IPS-NIHi11 (cell line): ENCODE results near the gene FSIP2.
"Not testable (repeated sequence)": the region's sequence is repeated elsewhere in the genome, so short reads cannot be mapped to it uniquely, and the experiment has no call there.

Experiments
- DNase-seq: peaks from one replicate; pipeline ENCODE4 v3.0.0; 2012; ENCODE audit warnings: mixed read lengths, low spot score

FSIP2 gene

GRCh38 chr2:185811580-185811979 is 73.0 kb downstream of the FSIP2 start:
- no peak for DNase-seq

DNA sequence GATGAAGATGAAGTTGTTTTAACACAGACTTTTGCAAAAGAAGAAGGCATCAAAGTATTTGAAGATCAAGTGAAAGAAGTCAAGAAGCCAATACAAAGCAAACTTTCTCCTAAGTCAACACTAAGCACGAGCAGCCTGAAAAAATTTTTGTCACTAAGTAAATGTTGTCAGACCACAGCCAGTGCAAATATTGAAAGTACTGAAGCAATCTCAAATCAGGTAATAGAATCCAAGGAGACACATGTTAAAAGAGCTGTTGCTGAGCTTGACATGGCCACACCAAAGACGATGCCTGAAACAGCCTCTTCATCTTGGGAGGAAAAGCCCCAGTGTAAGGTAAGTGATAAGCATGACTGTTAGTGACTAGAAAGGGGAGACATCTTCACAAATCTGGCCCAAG is 75.1 kb downstream of the FSIP2 start:
- DNase-seq = no peak

DNA sequence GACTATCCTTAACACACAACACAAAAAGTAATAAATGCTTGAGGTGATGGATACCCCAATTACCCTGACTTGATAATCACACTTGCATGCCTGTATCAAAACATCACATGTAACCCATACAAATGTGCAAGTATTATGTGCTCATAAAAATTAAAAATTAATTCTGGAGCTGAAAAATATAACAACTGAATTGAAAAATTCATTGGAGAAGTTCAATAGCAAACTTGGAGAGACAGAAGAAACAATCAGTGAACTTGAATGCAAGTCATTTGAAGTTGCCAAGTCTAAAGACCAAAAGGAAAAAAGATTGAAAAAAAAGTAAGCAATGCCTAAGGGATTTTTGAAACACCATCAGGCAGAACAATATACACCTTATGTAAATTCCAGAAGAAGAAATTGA is 79.4 kb downstream of the FSIP2 start:
- no peak for DNase-seq

GRCh38 chr2:185821467-185821866 is 82.9 kb downstream of the FSIP2 start:
- DNase-seq = no peak

DNA sequence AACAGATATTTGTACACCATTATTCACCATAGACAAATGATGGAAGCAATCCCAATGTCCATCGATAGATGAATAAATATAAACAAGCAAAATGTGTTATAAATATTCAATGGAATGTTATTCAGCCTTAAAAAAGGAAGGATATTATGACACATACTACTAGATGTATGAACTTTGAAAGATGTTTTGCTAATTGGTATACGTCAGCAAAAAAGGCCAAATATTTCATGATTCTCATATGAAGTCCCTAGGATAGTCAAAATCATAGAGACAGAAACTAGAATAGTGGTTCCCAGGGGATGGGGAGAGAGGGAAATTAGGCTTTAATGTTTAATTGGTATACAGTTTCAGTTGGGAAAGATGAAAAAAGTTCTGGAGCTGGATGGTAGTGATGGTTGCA is 85.2 kb downstream of the FSIP2 start:
- DNase-seq = no peak

GRCh38 chr2:185825557-185825956 is 87.0 kb downstream of the FSIP2 start:
- DNase-seq = no peak

- DNase-seq = no peak
Observed at GRCh38 chr2:185828326-185828725, 89.7 kb downstream of the FSIP2 start.

DNA sequence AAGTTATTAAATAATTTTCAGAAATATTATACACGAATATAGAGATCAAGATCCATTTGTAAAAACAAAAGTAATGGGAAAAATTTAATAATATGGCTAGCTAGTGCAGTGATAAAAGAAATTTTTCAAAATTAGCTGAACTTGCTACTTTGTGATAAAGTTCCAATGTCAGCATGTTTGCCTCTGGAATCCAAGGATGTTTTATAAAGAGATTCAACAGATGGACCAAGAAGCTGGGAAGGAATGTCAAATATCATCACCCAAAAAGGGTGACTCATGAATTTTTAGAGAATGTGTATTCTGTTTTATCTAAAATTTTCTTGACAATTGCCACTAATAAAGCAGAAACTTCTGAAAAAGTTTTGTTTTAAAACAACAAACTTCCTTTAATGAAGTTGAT is 95.3 kb downstream of the FSIP2 start:
- no peak for DNase-seq

GRCh38 chr2:185835974-185836373 is 97.4 kb downstream of the FSIP2 start:
- no peak for DNase-seq

GRCh38 chr2:185854885-185855284 is 116.3 kb downstream of the FSIP2 start:
- no peak for DNase-seq

DNA sequence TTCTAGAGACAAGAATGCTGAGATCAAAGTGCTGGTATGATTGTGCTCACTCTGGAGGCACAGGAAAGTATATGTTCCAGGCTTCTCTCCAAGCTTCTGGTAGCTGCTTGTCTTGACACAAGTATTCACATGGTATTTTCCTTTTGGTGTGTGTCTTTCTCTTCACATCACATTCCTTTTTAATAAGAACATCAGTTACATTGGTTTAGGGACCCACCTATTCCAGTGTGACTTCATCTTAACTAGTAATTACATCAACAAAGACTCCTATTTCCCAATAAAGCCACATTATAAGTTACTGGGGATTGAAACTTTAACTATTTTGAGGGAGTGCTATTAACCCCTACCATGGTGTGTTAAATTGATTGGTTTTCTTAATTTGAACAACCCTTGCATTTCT is 119.1 kb downstream of the FSIP2 start:
- no peak for DNase-seq

GRCh38 chr2:185859506-185859905 is 120.9 kb downstream of the FSIP2 start:
- DNase-seq = no peak

DNA sequence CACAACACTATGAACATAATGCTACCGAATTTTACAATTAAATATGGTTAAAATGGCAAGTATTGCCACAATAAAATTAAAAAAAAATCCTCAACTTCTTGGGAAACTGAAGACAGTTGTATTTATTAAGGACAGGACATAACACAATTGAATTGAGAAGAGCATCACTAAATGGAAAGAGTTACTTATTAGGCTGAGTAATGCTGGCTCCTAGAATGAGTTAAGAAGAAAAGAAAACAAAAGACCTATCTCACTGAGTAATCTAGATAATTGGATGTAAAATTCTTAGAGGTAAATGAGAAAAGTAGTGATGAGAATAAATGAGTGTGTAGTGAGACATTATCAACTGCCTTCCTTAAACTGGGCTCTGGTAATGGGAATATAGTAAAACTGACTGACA is 121.7 kb downstream of the FSIP2 start:
- no peak for DNase-seq

DNA sequence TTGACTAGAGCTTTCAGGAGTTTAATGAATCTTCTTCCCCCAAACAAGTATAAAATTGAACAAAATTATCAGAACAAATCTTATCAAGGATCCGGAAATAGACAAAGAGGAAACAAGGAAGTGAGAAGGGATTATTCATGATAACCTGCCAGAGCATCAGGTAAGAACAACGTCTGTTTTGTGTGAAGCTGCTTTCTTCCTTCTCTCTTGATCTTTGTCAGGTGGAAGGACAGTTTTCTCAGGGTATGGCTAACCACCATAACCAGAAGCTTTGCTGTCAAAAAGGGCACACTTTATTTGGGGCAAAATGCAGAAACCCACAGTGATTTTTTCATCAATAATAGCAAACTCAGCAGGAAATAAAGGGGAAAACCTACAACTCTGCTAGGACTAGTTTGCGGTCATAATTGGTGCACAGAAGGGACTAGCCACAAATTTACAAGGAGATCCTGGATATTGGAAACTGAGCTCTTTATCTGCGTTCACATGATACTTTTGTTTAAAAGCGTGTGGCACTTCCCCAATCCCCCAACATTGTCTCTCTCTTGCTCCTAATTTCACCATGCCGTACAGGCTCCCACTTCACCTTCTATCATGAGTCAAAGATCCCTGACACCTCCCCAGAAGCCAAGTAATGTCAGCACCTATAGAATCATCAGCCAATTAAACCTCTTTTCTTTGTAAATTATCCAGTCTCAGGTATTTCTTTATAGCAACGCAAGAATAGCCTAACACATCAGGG is 124.2 kb downstream of the FSIP2 start:
- DNase-seq = no peak

DNA sequence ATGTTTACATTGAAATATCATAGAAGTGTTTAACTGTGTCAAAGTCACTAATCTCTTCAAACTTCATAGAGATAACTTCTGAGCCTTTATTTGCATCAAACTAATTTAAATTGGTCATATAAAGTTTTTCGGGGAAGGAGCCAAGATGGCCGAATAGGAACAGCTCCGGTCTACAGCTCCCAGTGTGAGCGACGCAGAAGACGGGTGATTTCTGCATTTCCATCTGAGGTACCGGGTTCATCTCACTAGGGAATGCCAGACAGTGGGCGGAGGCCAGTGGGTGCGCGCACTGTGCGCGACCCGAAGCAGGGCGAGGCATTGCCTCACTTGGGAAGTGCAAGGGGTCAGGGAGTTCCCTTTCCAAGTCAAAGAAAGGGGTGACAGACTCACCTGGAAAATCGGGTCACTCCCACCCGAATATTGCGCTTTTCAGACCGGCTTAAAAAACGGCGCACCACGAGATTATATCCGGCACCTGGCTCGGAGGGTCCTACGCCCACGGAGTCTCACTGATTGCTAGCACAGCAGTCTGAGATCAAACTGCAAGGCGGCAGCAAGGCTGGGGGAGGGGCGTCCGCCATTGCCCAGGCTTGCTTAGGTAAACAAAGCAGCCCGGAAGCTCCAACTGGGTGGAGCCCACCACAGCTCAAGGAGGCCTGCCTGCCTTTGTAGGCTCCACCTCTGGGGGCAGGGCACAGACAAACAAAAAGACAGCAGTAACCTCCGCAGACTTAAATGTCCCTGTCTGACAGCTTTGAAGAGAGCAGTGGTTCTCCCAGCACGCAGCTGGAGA is 126.1 kb downstream of the FSIP2 start:
- not testable (repeated sequence) for DNase-seq

DNA sequence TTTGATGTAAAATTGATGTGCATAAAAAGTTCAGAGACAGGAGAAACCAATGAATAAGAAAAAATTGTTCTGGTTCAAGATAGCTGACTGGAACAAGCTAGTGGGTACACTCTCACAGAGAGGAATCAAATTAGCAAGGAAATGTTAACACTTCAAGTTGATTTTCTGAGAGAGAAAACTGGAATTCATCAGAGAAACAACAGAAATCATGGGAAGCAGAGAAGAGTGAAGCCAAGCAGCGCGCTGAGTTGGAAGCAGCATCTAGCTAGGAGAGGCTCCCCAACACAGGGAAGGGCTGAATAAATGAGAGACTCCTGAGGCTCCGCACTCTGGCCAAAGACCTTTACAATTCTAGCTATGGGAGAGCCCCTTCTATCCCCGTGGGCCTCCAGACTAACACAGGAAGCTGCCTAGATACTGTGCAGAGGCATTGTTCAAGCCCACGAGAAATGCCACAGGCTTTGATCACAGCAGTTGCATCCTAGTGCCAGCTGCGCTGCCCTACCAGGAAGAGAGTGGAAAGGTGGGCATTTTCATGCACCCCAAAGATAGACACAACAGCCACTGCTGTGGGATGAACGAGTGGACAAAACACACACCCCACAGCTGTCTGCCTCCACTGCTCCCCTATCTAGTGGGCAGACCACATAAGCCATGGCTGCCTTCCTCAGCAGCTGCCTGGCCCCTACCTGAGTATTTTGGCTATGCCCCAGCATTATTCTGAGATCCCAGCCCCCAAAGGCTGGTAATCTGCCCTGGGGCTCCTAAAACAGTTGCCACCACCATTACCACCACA is 136.7 kb downstream of the FSIP2 start:
- no peak for DNase-seq

DNA sequence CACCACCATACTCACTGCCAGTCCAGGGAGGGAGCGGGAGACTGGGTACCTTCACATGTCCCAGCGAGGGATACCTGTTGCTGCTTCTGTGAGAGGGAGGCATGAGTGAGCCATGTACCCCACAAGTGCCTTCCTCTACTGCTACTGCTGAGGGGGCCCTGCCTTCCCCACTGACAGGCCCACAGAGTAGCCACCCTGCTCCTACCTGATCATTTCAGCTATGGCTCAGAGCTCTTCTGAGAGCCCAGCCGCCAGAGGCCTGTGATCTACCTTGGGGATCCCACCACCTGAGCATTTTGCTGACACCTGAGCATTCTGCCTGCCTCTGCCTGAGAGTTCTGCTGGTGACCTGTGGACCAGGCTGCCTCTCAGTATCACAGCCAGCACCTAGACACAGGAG is 137.6 kb downstream of the FSIP2 start:
- no peak for DNase-seq

DNA sequence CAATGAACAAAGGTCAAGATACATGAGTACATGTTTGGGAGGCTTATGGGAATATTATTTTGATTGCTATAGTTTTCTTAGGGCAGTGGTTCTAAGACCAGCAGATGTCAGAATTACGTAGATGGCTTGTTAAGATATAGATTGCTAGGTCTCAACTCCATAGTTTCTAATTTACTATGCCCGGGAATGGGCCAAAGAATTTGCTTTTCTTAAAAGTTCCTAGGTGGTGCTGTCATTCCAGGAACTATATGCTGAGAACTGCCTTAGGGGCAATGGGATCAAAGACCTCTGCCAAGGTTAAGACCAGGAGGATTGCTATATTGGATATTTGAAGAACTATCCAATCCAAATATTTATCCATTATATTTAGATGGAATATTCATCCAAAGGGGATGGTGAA is 141.8 kb downstream of the FSIP2 start:
- DNase-seq = no peak
